NT2/D1 (cell line): ENCODE measurements around the gene TGM3.

Experiments
- YY1 ChIP-seq: IDR thresholded peaks from 2 replicates; pipeline ENCODE4 v1.6.1; 2011; ENCODE audit not compliant: insufficient read length, insufficient read depth
- ZNF274 ChIP-seq: IDR thresholded peaks from 2 replicates; pipeline ENCODE4 v1.6.1; 2011; ENCODE audit warnings: mild to moderate bottlenecking, low read depth, low read length

DNA sequence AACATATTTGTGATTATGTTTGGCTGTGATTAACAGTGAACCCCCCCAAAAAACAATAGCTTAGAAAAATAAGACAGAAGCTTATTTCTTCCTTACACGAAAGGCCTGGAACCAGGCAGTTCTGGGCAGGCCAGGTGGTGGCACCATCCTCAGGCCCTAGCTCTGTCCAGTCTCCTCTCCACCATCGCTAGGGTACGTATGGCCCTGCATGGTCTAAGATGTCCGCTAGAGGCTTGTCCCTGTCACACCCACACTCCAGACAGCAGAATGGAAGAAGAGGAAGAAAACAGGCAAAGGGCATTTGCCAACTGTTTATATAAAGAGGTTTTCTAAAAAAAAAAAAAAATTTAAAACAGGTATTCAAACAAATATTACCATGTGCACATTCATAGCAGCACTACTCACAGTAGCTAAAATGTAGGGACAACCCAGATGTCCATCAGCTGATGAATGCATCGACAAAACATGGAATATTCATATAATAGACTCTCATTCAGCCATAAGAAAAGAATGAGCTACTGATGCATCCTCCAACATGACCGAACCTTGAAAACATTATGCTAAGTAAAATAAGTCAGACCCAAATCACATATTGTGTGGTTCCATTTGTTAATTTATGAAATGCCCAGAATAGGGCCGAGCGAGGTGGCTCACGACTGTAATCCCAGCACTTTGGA lies 6.7 kb downstream of the TGM3 start:
- TF ChIP-seq YY1 (no peak), ZNF274 (no peak)
